ENCODE measurements around the gene SLC25A23. TPM values are rescaled to one million over a fixed set of nuclear protein-coding genes. Genes with fewer than 3 reads are reported as not detected.

SLC25A23 gene
- total and polyA plus RNA-seq, 2 of the 8 experiments (the other 6 are each of a cell fraction or from before 2014, with no cell fraction given) = 18.0 to 48.1 TPM

GRCh38 chr19:6460099-6460884 lies 700 bp upstream of the SLC25A23 start (continued):
- TF ChIP-seq EP300 (IDR thresholded peaks at IDR 0.05; ENCODE audit: borderline replicate concordance in 1 of 2, low read depth in 2 of 2, low read length in 2 of 2) (peak in 1 of 2 experiments; percentile 40; a peak in 2 of 3 replicates), GABPA (IDR thresholded peaks at IDR 0.05; ENCODE audit: borderline replicate concordance, insufficient read depth, low read length) (no peak), USF2 (IDR thresholded peaks at IDR 0.05; ENCODE audit: low read length) (no peak), SAP30 (IDR thresholded peaks at IDR 0.05; ENCODE audit: insufficient read depth, insufficient replicate concordance, low read length) (no peak), CHD7 (IDR thresholded peaks at IDR 0.05; ENCODE audit: insufficient replicate concordance, low read length) (no peak), TBP (IDR thresholded peaks at IDR 0.05; ENCODE audit: low read depth, low read length) (peak; percentile 37; the same call in 1 of the 2 replicates), ASH2L (IDR thresholded peaks at IDR 0.05; ENCODE audit: low read length) (peak; percentile 56), RFX5 (IDR thresholded peaks at IDR 0.05; ENCODE audit: borderline replicate concordance, low read depth, low read length) (no peak)
